NCI-H2029 treated with DMSO at 0.1 percent for 48 hours (cell line): Measurements from ENCODE around the gene ZNF469.
"Not testable (repeated sequence)": the region's sequence is repeated elsewhere in the genome, so short reads cannot be mapped to it uniquely, and the experiment has no call there.

Experiments used
- DNase-seq: peaks from one replicate; lab custom pipeline; 2025; lab: John Stamatoyannopoulos, UW

Gene ZNF469

DNA sequence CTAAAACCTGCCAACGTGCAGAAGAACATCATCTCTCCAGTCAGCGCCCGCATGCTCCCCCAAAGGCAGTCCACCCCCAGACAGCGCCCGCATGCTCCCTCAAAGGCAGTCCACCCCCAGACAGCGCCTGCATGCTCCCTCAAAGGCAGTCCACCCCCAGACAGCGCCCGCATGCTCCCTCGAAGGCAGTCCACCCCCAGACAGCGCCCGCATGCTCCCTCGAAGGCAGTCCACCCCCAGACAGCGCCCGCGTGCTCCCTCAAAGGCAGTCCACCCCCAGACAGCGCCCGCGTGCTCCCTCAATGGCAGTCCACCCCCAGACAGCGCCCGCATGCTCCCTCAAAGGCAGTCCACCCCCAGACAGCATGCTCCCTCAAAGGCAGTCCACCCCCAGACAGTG lies 22.4 kb upstream of the ZNF469 start:
- DNase-seq = not testable (repeated sequence)

DNA sequence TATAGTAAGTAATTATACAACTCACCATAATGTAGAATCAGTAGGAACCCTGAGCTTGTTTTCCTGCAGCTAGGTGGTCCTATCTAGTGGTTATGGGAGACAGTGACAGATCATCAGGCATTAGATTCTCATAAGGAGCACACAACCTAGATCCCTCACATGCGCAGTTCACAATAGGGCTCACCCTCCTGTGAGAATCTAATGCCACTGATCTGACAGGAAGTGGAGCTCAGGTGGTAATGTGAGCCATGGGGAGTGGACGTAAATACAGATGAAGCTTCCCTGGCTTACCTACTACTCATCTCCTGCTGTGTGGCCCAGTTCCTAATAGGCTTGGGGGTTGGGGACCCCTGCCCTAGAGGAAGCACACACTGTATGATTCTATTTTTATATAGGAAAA lies 21.8 kb upstream of the ZNF469 start:
- no peak for DNase-seq

GRCh38 chr16:88361775-88362174 lies 21.0 kb upstream of the ZNF469 start:
- DNase-seq = no peak

- DNase-seq = no peak
Measured at GRCh38 chr16:88363239-88363891, 19.4 kb upstream of the ZNF469 start.

- no peak for DNase-seq
Measured at GRCh38 chr16:88365244-88365865, 17.4 kb upstream of the ZNF469 start.

- no peak for DNase-seq
Measured at GRCh38 chr16:88366032-88366703, 16.6 kb upstream of the ZNF469 start.

- DNase-seq = no peak
Measured at GRCh38 chr16:88366704-88367047, 16.1 kb upstream of the ZNF469 start.

- no peak for DNase-seq
Measured at GRCh38 chr16:88367560-88367959, 15.2 kb upstream of the ZNF469 start.

DNA sequence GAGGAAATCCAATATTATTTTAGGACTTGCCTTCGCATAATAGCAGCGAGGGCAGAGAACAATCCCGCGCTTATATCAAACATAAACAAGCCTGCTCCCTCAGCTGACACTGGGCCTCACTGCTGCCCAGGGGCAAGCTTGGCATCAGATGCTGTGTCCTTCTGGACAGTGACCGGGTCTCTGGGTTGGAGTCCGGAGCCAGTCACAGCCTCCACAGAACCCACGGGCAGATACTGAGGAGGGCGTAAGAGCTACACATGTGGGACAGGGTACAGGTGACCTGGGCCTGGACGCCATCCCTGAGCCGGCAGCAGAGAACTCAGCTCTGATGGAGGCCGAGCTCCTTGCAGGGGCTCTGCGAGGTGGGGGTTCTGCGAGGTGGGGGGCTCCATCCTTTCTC lies 14.7 kb upstream of the ZNF469 start:
- no peak for DNase-seq

DNA sequence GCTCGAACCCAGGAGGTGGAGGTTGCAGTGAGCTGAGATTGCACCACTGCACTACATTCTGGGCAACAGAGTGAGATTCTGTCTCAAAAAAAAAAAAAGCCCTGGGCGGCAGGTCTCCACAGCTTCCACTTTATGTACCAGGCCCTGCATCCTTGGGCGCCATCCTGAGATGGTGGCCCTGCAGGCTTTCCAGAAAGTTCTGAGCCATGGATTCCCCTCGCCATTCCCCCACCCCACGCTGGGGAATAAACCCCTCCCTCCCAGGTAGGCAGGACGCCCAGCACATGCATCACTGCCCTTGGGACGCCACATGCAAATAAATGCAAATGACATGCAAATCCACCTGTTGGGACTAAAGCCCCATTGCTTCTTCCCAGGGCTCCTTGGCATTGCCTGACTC lies 13.8 kb upstream of the ZNF469 start:
- no peak for DNase-seq

- no peak for DNase-seq
Measured at GRCh38 chr16:88369447-88370008, 13.2 kb upstream of the ZNF469 start.

GRCh38 chr16:88370365-88370764 lies 12.4 kb upstream of the ZNF469 start:
- DNase-seq = no peak

DNA sequence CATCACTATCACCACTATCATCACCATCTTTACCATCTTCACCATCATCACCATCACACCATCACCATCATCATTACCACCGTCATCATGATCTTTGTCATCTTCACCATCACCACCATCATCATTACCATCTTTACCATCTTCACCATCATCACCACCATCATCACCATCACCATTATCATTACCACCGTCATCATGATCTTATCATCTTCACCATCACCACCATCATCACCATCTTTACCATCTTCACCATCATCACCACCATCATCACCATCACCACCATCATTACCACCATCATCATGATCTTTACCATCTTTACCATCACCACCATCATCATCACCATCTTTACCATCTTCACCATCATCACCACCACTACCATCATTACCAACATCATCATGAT lies 10.2 kb upstream of the ZNF469 start:
- no peak for DNase-seq

DNA sequence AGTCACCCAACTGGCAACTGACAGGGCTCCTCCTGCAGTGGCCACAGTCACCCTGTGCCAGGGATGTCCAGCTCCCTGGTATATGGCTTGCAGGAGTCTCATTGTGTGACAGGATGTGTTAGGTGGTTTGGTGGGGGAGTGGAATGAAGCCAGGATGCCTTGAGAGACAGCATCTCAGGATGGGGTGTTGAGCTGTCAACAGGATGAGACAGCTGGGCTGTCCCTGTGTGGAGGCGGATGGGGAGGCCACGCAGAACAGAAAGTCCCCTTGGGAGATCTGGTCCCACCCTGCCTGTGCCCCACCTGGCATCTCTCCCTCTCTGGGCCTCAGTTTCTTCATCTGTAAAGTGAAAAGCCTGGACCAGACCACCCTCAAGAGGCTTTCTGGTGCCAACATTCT lies 9.5 kb upstream of the ZNF469 start:
- DNase-seq = no peak

DNA sequence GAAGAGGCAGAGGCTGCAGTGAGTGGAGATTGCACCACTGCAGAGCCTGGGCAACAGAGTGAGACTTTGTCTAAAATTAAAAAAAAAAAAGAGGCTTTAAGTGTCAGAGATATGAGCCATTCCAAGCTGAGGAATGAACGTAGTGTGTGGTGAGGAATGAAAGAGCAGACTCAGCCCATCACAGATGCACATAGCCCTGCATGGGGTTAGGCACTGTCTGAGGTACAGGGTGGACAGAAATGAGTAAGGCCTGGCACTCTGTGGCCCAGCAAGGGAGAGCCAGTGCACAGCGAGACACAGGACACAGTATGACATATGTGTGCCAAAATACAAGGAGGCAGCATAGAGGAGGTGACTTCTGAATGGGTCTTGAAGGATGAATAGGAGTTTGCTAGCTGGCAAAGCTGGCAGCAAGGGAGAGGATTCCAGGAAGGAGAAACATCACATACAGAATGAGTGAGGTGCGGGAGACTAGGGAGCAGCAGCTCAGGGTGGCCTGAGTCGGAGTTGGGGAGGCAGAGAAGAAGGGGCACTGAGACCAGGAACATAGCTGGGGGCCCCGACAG lies 8.7 kb upstream of the ZNF469 start:
- no peak for DNase-seq

DNA sequence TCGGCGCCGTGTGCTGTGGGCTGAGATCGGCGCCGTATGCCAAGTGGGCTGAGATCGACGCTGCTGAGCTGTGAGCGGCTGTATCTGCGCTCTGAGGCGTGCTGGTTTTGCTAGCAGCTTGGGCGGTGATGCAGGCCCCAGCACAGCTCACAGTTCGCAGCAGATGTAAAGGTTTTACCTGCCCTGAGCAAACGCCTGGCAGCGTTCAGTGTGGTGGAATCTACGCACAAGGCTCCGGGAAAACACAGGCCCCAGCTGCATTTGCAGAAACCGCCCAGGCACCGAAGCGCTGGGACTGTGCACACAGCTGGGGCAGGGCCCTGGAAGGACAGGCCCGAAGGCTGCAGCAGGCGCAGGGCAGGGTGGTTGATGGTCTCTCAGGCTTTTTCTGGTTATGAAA lies 8.0 kb upstream of the ZNF469 start:
- no peak for DNase-seq

DNA sequence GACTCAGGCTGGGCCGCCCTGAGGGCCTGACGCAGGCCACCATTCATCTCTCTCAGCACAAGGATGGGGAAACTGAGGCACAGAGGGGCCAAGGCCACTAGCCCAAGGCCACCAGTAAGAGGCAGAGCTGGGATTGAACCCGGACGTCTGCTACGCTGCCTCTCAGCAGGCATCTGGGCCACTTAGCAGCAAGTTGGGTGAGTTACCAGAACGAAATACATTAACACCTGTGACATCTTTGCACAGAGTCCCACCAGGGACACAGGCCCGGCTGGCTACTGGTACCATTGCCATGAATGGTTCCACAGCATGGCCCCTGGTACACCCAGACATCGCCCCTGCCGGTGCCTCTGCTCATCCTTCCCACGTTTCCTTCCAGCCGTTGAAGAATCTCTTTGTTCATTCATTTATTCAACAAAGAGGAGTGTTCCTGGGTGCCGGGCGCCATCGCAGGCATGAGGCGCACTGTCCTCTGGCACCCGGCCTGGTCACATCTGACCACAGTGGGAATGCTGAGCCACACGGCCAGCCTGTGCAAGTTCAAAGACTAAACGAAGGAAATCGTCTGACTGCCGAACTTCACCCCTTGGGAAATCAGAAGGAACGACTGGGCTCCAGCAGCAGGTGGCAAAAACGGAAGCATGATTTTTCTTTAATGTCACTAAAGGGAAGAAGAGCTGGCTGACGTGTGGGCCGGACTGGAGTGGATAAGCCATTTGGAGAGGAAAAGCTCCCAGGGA lies 7.4 kb upstream of the ZNF469 start:
- DNase-seq = no peak

DNA sequence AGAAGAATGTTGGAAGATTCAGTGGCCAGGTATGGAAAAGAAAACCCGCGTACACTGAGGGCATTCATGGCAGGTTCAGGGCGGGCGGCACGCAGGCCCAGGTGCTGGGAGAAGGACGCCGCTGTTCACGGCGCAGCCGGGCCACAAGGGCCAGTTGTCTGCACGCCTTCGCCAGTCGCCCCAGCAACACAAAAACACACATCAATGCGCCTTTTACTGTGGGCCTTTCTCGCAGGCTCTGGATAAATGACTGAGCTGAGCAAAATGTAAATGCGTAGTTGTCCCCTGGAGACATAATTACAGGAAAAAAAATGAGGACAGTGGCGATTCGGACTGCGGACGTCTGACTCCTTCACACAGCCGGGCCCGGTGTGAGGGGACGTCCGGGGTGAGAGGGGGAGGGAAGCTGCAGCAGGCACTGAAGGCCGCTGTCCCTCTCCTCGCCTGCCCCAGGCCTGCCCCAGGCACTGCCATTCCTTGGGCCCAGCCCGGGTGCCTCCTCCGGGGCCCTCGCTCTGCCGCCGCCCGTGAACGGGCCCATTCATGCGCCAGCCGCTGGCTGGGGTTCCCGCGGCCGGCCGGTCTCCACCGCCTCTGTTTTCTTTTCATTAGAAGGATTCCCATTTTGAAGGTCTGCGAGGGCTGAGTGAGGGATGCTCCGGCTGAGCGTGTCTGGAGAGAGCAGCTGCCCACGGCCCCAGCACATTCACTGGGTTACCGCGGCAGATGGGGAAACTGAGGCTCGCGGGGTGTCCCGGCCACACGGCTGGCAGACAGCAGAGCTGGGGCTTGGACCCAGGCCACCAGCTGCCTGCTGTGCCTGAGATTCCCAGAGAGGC lies 6.5 kb upstream of the ZNF469 start:
- no peak for DNase-seq

DNA sequence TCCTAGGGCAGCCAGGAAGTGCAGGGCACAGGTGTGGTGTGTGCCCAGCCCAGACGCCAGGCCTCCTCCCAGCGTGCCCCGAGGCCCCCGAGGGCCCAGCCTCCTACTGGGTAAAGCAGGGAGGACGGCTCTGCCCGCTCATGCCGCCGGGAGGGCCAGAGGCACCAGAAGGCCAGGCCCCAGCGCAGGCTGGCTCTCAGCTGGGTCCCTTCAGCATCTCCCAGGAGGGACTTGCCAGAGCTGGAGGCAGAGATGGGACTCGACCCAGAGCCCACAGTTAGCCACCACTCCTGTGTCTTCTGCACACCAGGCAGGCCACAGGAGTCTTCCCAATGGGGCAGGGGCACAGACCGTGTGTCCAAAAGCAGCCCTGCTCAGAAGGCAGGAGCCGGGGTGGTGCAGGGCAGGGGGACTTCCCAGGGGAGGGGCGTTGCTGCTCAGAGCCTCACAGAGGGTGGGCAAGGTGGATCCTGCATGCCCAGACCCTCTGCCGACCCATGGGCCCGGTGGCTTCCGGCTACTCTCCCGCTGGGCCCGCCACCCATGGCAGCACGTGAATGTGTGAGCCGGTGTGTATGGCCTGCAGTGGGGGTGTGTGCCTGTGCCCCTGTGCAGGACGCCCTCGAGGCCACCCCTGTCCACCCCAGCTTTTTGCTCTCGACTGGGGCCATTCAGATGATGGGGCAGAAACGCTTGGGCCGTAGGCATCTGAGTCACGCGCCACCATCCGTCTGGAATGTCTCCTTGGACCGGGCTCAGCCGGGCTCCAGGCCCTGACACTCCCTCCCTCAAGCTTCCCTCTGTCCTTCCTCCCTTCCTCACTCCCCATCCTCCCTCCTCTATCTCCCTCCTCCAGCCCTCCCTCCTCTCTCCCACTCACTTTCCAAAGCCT lies 5.7 kb upstream of the ZNF469 start:
- no peak for DNase-seq

DNA sequence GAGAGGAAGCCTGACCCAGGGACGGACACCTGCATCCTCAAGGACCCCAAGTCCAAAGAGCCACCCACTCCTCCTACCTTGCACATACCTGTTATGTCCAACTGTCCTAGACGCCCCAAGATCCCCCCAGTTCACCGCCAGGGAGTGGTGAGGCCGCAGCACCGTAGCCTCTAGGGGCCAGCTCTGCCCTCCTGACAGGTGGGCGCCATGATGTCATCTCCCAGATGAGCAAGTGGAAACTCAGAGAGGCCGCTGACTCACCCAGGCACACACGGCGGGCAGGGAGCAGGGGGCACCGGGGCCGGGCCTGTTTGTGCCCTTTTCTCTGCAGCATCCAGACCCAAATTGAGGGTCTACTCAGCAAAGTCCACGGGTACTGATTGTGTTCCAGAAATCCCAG lies 4.8 kb upstream of the ZNF469 start:
- DNase-seq = no peak
